HepG2 (cell line): ENCODE results near the gene ZNF394. TPM values are rescaled to one million over a fixed set of nuclear protein-coding genes. Genes with fewer than 3 reads are reported as not detected.

Source experiments
- ATAC-seq: fragments of 200-7000 bp; cut with Tn5 transposase; 3 replicates; pipeline ENCODE4 v1.9.1; 2020; ENCODE audit warnings: mild to moderate bottlenecking, moderate library complexity
- BruUV-seq: library from RNA; stranded (reverse); fragments of 400-500 nt; replicated peaks from 2 replicates; lab custom pipeline; 2021; lab: Mats Ljungman, UMichigan
- CTCF ChIA-PET: fragments of 300-600 bp; formaldehyde crosslinking; extraction: SDS; loops from one replicate; lab custom pipeline; 2021; ENCODE audit warnings: low total read pairs, inconsistent platforms, low intra/inter-chr PET ratio; lab: Yijun Ruan, JAX
- POLR2A ChIA-PET: fragments of 350-600 bp; sonication (Branson Sonifier 250); formaldehyde crosslinking; loops from one replicate; lab custom pipeline; 2020; ENCODE audit warnings: antibody characterized with exemption, inconsistent platforms; lab: Yijun Ruan, JAX
- DNase-seq: peaks from one replicate; pipeline ENCODE4 v3.0.0-alpha.2; 2015; ENCODE audit warnings: low spot score
- FAIRE-seq: peaks from 3 replicates; lab custom pipeline; 2011; peaks lifted over from hg19 to GRCh38; lab: Jason Lieb, UNC
- H2AFZ ChIP-seq: one replicate; pipeline ENCODE4 v1.6.1; 2011; ENCODE audit warnings: low read length, inconsistent platforms
- H3K27ac ChIP-seq: fragments of 300-600 bp; 3 replicates; pipeline ENCODE4 v1.8.0; 2011; ENCODE audit warnings: mixed run types, mild to moderate bottlenecking, mixed read lengths, low read length, inconsistent platforms; ENCODE audit not compliant: insufficient read depth; ENCODE audit errors: extremely low read length
- H3K27me3 ChIP-seq, 2 experiments: fragments of 200-600 bp in 1 of 2; 2 replicates in 1 of 2; 3 replicates in 1 of 2; pipeline versions ENCODE4 v1.6.0 to v1.8.0; 2011; ENCODE audit warnings: low read length in 2 of 2, mild to moderate bottlenecking in 2 of 2, moderate library complexity in 2 of 2, inconsistent platforms in 1 of 2; ENCODE audit not compliant: insufficient read depth in 2 of 2, control insufficient read depth in 1 of 2
- H3K36me3 ChIP-seq, 2 experiments: fragments of 200-600 bp in 1 of 2; replicated peaks in 1 of 2; 2 replicates in 1 of 2; 3 replicates in 1 of 2; pipeline versions ENCODE4 v1.5.1 to v1.8.0; 2011; ENCODE audit warnings: low read length in 2 of 2, inconsistent platforms in 1 of 2; ENCODE audit not compliant: insufficient read depth in 2 of 2, control insufficient read depth in 1 of 2
- H3K4me1 ChIP-seq: 2 replicates; pipeline ENCODE4 v1.5.1; 2012; ENCODE audit warnings: low read length, inconsistent platforms; ENCODE audit not compliant: insufficient read depth
- H3K4me2 ChIP-seq: 2 replicates; pipeline ENCODE4 v1.6.0; 2011; ENCODE audit warnings: low read depth, low read length, inconsistent platforms
- H3K4me3 ChIP-seq, 3 experiments: fragments of 200-600 bp in 1 of 3; sonication (generic), shearing (Covaris generic) in 1 of 3; replicated peaks in 1 of 3; 2 replicates each; pipeline ENCODE4 v1.5.1; 2011 to 2016; ENCODE audit warnings: low read length in 3 of 3, inconsistent platforms in 2 of 3, low read depth in 2 of 3, mild to moderate bottlenecking in 2 of 3, control low read depth in 1 of 3, mixed read lengths in 1 of 3; ENCODE audit not compliant: insufficient read depth in 1 of 3
- H3K79me2 ChIP-seq: one replicate; pipeline ENCODE4 v1.6.1; 2011; ENCODE audit warnings: low read length, inconsistent platforms; ENCODE audit not compliant: insufficient read depth
- H3K9ac ChIP-seq: 2 replicates; pipeline ENCODE4 v1.6.0; 2011; ENCODE audit warnings: mild to moderate bottlenecking, low read depth, low read length, inconsistent platforms; ENCODE audit not compliant: insufficient read depth
- H3K9me3 ChIP-seq: 2 replicates; pipeline ENCODE4 v1.5.1; 2012; ENCODE audit warnings: mild to moderate bottlenecking, low read length
- H4K20me1 ChIP-seq: 2 replicates; pipeline ENCODE4 v1.6.0; 2011; ENCODE audit warnings: inconsistent platforms, mild to moderate bottlenecking, low read length, moderate library complexity; ENCODE audit not compliant: insufficient read depth
- ATF2 ChIP-seq: sonication (generic); formaldehyde crosslinking; IDR thresholded peaks from 2 replicates; pipeline ENCODE4 v1.4.0; 2020; ENCODE audit warnings: missing genetic modification reagents
- ATRX ChIP-seq: sonication (generic); formaldehyde crosslinking; IDR thresholded peaks from 2 replicates; pipeline ENCODE4 v1.4.0; 2020; ENCODE audit warnings: missing genetic modification reagents, borderline replicate concordance
- FOXO4 ChIP-seq: sonication (generic); formaldehyde crosslinking; conservative IDR thresholded peaks from 2 replicates; pipeline ENCODE4 v1.8.1; 2023; ENCODE audit warnings: missing genetic modification reagents
- GABPA ChIP-seq, 2 experiments: IDR thresholded peaks; 2 replicates each; pipeline ENCODE4 v1.6.1; 2011 to 2016; ENCODE audit warnings: low read depth in 2 of 2, low read length in 1 of 2, missing biosample characterization in 1 of 2, missing genetic modification characterization in 1 of 2
- KDM4B ChIP-seq: sonication (generic); formaldehyde crosslinking; IDR thresholded peaks from 2 replicates; pipeline ENCODE4 v1.4.0; 2020; ENCODE audit warnings: missing genetic modification reagents
- KLF11 ChIP-seq: IDR thresholded peaks from 2 replicates; pipeline ENCODE4 v1.6.1; 2016; ENCODE audit warnings: missing compliant biosample characterization
- NFE2 ChIP-seq: sonication (generic); formaldehyde crosslinking; IDR thresholded peaks from 2 replicates; pipeline ENCODE4 v1.4.0; 2020; ENCODE audit warnings: missing genetic modification reagents
- PRDM10 ChIP-seq: sonication (generic); formaldehyde crosslinking; IDR thresholded peaks from 2 replicates; pipeline ENCODE4 v1.4.0; 2020; ENCODE audit warnings: low read depth, missing genetic modification reagents
- SKIL ChIP-seq: sonication (generic); formaldehyde crosslinking; IDR thresholded peaks from 2 replicates; pipeline ENCODE4 v1.8.0; 2022; ENCODE audit warnings: missing genetic modification reagents, mild to moderate bottlenecking, moderate library complexity, borderline replicate concordance
- TEF ChIP-seq: sonication (generic); formaldehyde crosslinking; IDR thresholded peaks from 2 replicates; pipeline ENCODE4 v1.5.0; 2020; ENCODE audit warnings: missing genetic modification reagents
- ZNF207 ChIP-seq: fragments of 450-650 bp; IDR thresholded peaks from 2 replicates; pipeline ENCODE4 v1.6.1; 2016; ENCODE audit warnings: antibody characterized with exemption, borderline replicate concordance
- ZNF546 ChIP-seq: sonication (generic); formaldehyde crosslinking; conservative IDR thresholded peaks from 2 replicates; pipeline ENCODE4 v1.8.1; 2023; ENCODE audit warnings: mild to moderate bottlenecking, missing genetic modification reagents
- ZNF772 ChIP-seq: sonication (generic); formaldehyde crosslinking; IDR thresholded peaks from 2 replicates; pipeline ENCODE4 v1.5.0; 2020; ENCODE audit warnings: mild to moderate bottlenecking, missing genetic modification reagents
- WGBS: methylation state at CpG from one replicate; pipeline ENCODE4 v1.1.6; 2017; ENCODE audit warnings: low lambda C conversion rate; 5-methylcytosine and 5-hydroxymethylcytosine counted together
- in situ Hi-C: cut with HindIII; loops from 2 replicates; pipeline ENCODE4 v1.10.0; 2017; ENCODE audit warnings: low pct_unique_long_range_greater_than_20kb; ENCODE audit not compliant: extremely low pct_ligation_motif_present
- intact Hi-C: fragments of 100-400 bp; cut with micrococcal nuclease; formaldehyde crosslinking; loops from one replicate; pipeline ENCODE4 v1.10.0; 2022; ENCODE audit not compliant: unreplicated experiment
- polyA plus RNA-seq, 8 experiments: library from polyadenylated mRNA; depleted of rRNA in 3 of 8; stranded (reverse) in 7 of 8; unstranded in 1 of 8; fragments of >200 nt; fragmentation: Illumina TruSeq in 4 of 8; extraction: Trizol in 4 of 8; gene quantifications; 2 replicates each; pipeline versions ENCODE4 v1.2.1 to v1.2.3, GENCODE V29; 2011 to 2016; ENCODE audit warnings: low read depth in 4 of 8, missing spikeins in 1 of 8, mixed read lengths in 1 of 8; ENCODE audit not compliant: insufficient read depth in 1 of 8
- total RNA-seq, 5 experiments: library from RNA; depleted of rRNA; stranded (reverse); fragments of >200 nt; fragmentation: Illumina TruSeq; extraction: Trizol; gene quantifications; 2 replicates each; pipeline ENCODE4 v1.2.3, GENCODE V29; 2016; ENCODE audit warnings: low read depth in 1 of 5

Gene ZNF394
- total and polyA plus RNA-seq, 2 of the 13 experiments (the other 11 are each of a cell fraction or from before 2014, with no cell fraction given) = 7.8 to 19.6 TPM

GRCh38 chr7:99472561-99473314 is 27.3 kb downstream of the ZNF394 start, which contains the start of gene ZNF789:
TSS of gene ZNF789 (plus strand) at chr7:99472890. CDS start at chr7:99476457, 3,567 bp downstream.
- ATAC-seq (peak; percentile 95), DNase-seq (peak; percentile 94), FAIRE-seq (peak; percentile 74)
- BruUV-seq = no TSS peak
- no peaks in the 10 kb centered on the region for H4K20me1 ChIP-seq
- no peaks in the 10 kb centered on the region for H3K9me3 ChIP-seq
- H3K27me3 ChIP-seq = no peaks in the 10 kb centered on the region
- H3K27ac ChIP-seq = peak within 1 kb of the TSS; percentile 84
- no peak within 1 kb of the TSS for H2AFZ ChIP-seq
- in situ Hi-C loops (no loop called here), intact Hi-C loops (no loop called here)
- H3K4me3 ChIP-seq = peak within 1 kb of the TSS; percentile 73 to 86 (median 79)
- H3K9ac ChIP-seq = peak within 1 kb of the TSS; percentile 83
- peaks cover 6 to 8% of the 10 kb centered on the region in 2 experiments; a peak in 4 of 5 replicates for H3K36me3 ChIP-seq
- H3K79me2 ChIP-seq = peaks cover 46% of the 10 kb centered on the region
- peaks cover 55% of the 10 kb centered on the region for H3K4me1 ChIP-seq
- ChIA-PET CTCF (no interaction called here), POLR2A (interaction anchor here (1.0 to 3.2 kb wide), 4 partner anchors 7 to 86 kb away, joined by 3 to 15 read pairs (median 6); partner anchors contain the start of genes ATP5MF, ZKSCAN5, ZNF394 and ZNF655)
- WGBS = 1% methylated on average over 28 of the region's 56 CpGs
- peak within 1 kb of the TSS; percentile 82 for H3K4me2 ChIP-seq
- TF ChIP-seq ZNF772 (peak; percentile 81; the same call in 1 of the 2 replicates), TEF (CRISPR knock-in tag) (no peak), ZNF546 (CRISPR knock-in tag) (no peak), SKIL (CRISPR knock-in tag) (no peak), FOXO4 (CRISPR knock-in tag) (no peak), NFE2 (CRISPR knock-in tag) (no peak), KDM4B (CRISPR knock-in tag) (no peak), ATF2 (CRISPR knock-in tag) (peak; percentile 65), GABPA (IDR thresholded peaks at IDR 0.05; ENCODE audit: low read depth, low read length) (no peak), GABPA (CRISPR knock-in tag; IDR thresholded peaks at IDR 0.05; ENCODE audit: low read depth) (peak; percentile 81), ZNF207 (peak; percentile 71; the same call in 1 of the 2 replicates), ATRX (no peak), PRDM10 (CRISPR knock-in tag) (no peak), KLF11 (no peak)
